HG03196 (cell line): ENCODE results near the gene CA10.

ENCODE experiments used
- ATAC-seq: cut with Tn5 transposase; IDR thresholded peaks from one replicate; pipeline ENCODE4 v1.9.1; 2021; ENCODE audit not compliant: unreplicated experiment

CA10 gene

GRCh38 chr17:51890710-51891109, 267.8 kb downstream of the CA10 start:
- ATAC-seq: no peak

GRCh38 chr17:51888816-51889215, 269.7 kb downstream of the CA10 start:
- no peak for ATAC-seq

- ATAC-seq: no peak
Measured at GRCh38 chr17:51876986-51877385, 281.5 kb downstream of the CA10 start.

- ATAC-seq: no peak
Measured at GRCh38 chr17:51873302-51873701, 285.2 kb downstream of the CA10 start.

- ATAC-seq: no peak
Measured at GRCh38 chr17:51869387-51869786, 289.1 kb downstream of the CA10 start.

- ATAC-seq: no peak
Measured at GRCh38 chr17:51860954-51861561, 297.5 kb downstream of the CA10 start.

GRCh38 chr17:51857052-51857597, 301.4 kb downstream of the CA10 start:
- ATAC-seq: no peak

GRCh38 chr17:51855806-51856205, 302.7 kb downstream of the CA10 start:
- ATAC-seq: no peak

GRCh38 chr17:51853857-51854256, 304.7 kb downstream of the CA10 start:
- no peak for ATAC-seq

- no peak for ATAC-seq
Measured at GRCh38 chr17:51852603-51853002, 305.9 kb downstream of the CA10 start.

GRCh38 chr17:51850201-51850600, 308.3 kb downstream of the CA10 start:
- no peak for ATAC-seq

GRCh38 chr17:51848451-51848850, 310.1 kb downstream of the CA10 start:
- no peak for ATAC-seq

- no peak for ATAC-seq
Measured at GRCh38 chr17:51846566-51846965, 311.9 kb downstream of the CA10 start.

- no peak for ATAC-seq
Measured at GRCh38 chr17:51845776-51846175, 312.7 kb downstream of the CA10 start.

GRCh38 chr17:51842763-51843162, 315.8 kb downstream of the CA10 start:
- ATAC-seq: no peak

GRCh38 chr17:51841669-51842068, 316.8 kb downstream of the CA10 start:
- no peak for ATAC-seq

GRCh38 chr17:51840688-51841087, 317.8 kb downstream of the CA10 start:
- ATAC-seq: no peak

GRCh38 chr17:51833620-51834019, 324.9 kb downstream of the CA10 start:
- no peak for ATAC-seq

GRCh38 chr17:51833045-51833444, 325.5 kb downstream of the CA10 start:
- no peak for ATAC-seq

- ATAC-seq: no peak
Measured at GRCh38 chr17:51830886-51831285, 327.6 kb downstream of the CA10 start.

GRCh38 chr17:51830451-51830850, 328.1 kb downstream of the CA10 start:
- no peak for ATAC-seq

- ATAC-seq: no peak
Measured at GRCh38 chr17:51828901-51829300, 329.6 kb downstream of the CA10 start.

GRCh38 chr17:51827140-51827539, 331.4 kb downstream of the CA10 start:
- ATAC-seq: no peak
